Testis (tissue), 2 donors: Measurements from ENCODE around the gene CNTNAP3B.
"Not testable (repeated sequence)": the region's sequence is repeated elsewhere in the genome, so short reads cannot be mapped to it uniquely, and the experiment has no call there.

ENCODE experiments used
- POLR2A ChIP-seq: fragments of 450-650 bp; IDR thresholded peaks from one replicate; pipeline ENCODE4 v1.6.1; 2017; ENCODE audit warnings: antibody characterized with exemption, mild to moderate bottlenecking, moderate library complexity
- TF ChIP-seq, protein P1 (sequence below), 3 experiments: fragments of 450-650 bp in 2 of 3; fragments of 200-600 bp in 1 of 3; sonication (generic) in 1 of 3; IDR thresholded peaks; one replicate each; pipeline ENCODE4 v1.5.1; 2016 to 2019; ENCODE audit warnings: antibody characterized with exemption in 3 of 3, mild to moderate bottlenecking in 2 of 3, moderate library complexity in 1 of 3

GRCh38 chr9:41980271-41980670 lies 149.0 kb downstream of the CNTNAP3B start:
- TF ChIP-seq POLR2A, result not testable (repeated sequence)
- TF ChIP-seq, protein P1, sequence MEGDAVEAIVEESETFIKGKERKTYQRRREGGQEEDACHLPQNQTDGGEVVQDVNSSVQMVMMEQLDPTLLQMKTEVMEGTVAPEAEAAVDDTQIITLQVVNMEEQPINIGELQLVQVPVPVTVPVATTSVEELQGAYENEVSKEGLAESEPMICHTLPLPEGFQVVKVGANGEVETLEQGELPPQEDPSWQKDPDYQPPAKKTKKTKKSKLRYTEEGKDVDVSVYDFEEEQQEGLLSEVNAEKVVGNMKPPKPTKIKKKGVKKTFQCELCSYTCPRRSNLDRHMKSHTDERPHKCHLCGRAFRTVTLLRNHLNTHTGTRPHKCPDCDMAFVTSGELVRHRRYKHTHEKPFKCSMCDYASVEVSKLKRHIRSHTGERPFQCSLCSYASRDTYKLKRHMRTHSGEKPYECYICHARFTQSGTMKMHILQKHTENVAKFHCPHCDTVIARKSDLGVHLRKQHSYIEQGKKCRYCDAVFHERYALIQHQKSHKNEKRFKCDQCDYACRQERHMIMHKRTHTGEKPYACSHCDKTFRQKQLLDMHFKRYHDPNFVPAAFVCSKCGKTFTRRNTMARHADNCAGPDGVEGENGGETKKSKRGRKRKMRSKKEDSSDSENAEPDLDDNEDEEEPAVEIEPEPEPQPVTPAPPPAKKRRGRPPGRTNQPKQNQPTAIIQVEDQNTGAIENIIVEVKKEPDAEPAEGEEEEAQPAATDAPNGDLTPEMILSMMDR (IDR thresholded peaks at IDR 0.05), result not testable (repeated sequence)
